ENCODE results near the gene TDRD10. TPM values are rescaled to one million over a fixed set of nuclear protein-coding genes. Genes with fewer than 3 reads are reported as not detected.

TDRD10 gene
- total RNA-seq, 1 experiment from 2014 or later, result not detected

- peaks cover 26% of the 10 kb centered on the region for H3K27me3 ChIP-seq (ENCODE audit: low read length)
- ATAC-seq (peak; percentile 16; the same call in 1 of the 2 replicates), DNase-seq (no peak)
- H3K9me3 ChIP-seq (ENCODE audit: low read length), result no peaks in the 10 kb centered on the region
- CTCF ChIA-PET, result interaction anchor here (1.2 kb wide), 1 partner anchor 9 kb away, joined by 5 read pairs; no protein-coding TSS in a partner anchor
- H3K4me2 ChIP-seq (ENCODE audit: low read length), result peak overlapping the region; percentile 25; the same call in 1 of the 2 replicates
- H3K4me3 ChIP-seq (ENCODE audit: low read length), result no peak overlapping the region
- H3K36me3 ChIP-seq (ENCODE audit: low read depth, low read length), result no peaks in the 10 kb centered on the region
- H3K27ac ChIP-seq (ENCODE audit: low read length), result no peak overlapping the region
- no peaks in the 10 kb centered on the region for H3F3A ChIP-seq (ENCODE audit: low read length, unreplicated experiment)
- intact Hi-C loops (cut with micrococcal nuclease), result no loop called here
- no peak overlapping the region for H2AFZ ChIP-seq (ENCODE audit: low read length)
- no peaks in the 10 kb centered on the region for H3K79me2 ChIP-seq (ENCODE audit: low read length)
- TF ChIP-seq, protein P1, sequence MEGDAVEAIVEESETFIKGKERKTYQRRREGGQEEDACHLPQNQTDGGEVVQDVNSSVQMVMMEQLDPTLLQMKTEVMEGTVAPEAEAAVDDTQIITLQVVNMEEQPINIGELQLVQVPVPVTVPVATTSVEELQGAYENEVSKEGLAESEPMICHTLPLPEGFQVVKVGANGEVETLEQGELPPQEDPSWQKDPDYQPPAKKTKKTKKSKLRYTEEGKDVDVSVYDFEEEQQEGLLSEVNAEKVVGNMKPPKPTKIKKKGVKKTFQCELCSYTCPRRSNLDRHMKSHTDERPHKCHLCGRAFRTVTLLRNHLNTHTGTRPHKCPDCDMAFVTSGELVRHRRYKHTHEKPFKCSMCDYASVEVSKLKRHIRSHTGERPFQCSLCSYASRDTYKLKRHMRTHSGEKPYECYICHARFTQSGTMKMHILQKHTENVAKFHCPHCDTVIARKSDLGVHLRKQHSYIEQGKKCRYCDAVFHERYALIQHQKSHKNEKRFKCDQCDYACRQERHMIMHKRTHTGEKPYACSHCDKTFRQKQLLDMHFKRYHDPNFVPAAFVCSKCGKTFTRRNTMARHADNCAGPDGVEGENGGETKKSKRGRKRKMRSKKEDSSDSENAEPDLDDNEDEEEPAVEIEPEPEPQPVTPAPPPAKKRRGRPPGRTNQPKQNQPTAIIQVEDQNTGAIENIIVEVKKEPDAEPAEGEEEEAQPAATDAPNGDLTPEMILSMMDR (conservative IDR thresholded peaks at IDR 0.05; ENCODE audit: low read depth, low read length), result no peak
- no peak for TF ChIP-seq EZH2 (IDR thresholded peaks at IDR 0.05; ENCODE audit: low read length, unreplicated experiment)
- TF ChIP-seq EZH2phosphoT487 (IDR thresholded peaks at IDR 0.05; ENCODE audit: borderline replicate concordance, low read length), result no peak
- POLR2A ChIA-PET (ENCODE audit: unreplicated experiment), result no interaction called here
- H3K9ac ChIP-seq (ENCODE audit: low read length), result no peak overlapping the region
- H3K4me1 ChIP-seq (ENCODE audit: insufficient read depth, low read length), result no peaks in the 10 kb centered on the region
- no TSS peak for BruUV-seq (replicated peaks)
- no peaks in the 10 kb centered on the region; the same call in 1 of the 2 replicates for H3K9me2 ChIP-seq (replicated peaks; ENCODE audit: low read length)
- no peaks in the 10 kb centered on the region for H4K20me1 ChIP-seq (ENCODE audit: low read length)
Observed at GRCh38 chr1:154568157-154568815, 66.3 kb downstream of the TDRD10 start.

GRCh38 chr1:154571244-154571963 lies 69.4 kb downstream of the TDRD10 start:
- intact Hi-C loops (cut with micrococcal nuclease), result no loop called here
- TF ChIP-seq EZH2phosphoT487 (IDR thresholded peaks at IDR 0.05; ENCODE audit: borderline replicate concordance, low read length) (no peak), EZH2 (IDR thresholded peaks at IDR 0.05; ENCODE audit: low read length, unreplicated experiment) (no peak)
- TF ChIP-seq, protein P1 (conservative IDR thresholded peaks at IDR 0.05; ENCODE audit: low read depth, low read length), result no peak
- H3K9me2 ChIP-seq (replicated peaks; ENCODE audit: low read length), result no peaks in the 10 kb centered on the region; the same call in 1 of the 2 replicates
- H2AFZ ChIP-seq (ENCODE audit: low read length), result no peak overlapping the region
- no peaks in the 10 kb centered on the region for H3K9me3 ChIP-seq (ENCODE audit: low read length)
- no peak overlapping the region for H3K27ac ChIP-seq (ENCODE audit: low read length)
- H3K79me2 ChIP-seq (ENCODE audit: low read length), result no peaks in the 10 kb centered on the region
- POLR2A ChIA-PET (ENCODE audit: unreplicated experiment), result no interaction called here
- H3K4me1 ChIP-seq (ENCODE audit: insufficient read depth, low read length), result no peaks in the 10 kb centered on the region
- H3K4me2 ChIP-seq (ENCODE audit: low read length), result no peak overlapping the region
- no peak for ATAC-seq
- H3F3A ChIP-seq (ENCODE audit: low read length, unreplicated experiment), result no peaks in the 10 kb centered on the region
- no peak overlapping the region for H3K9ac ChIP-seq (ENCODE audit: low read length)
- no peak overlapping the region for H3K4me3 ChIP-seq (ENCODE audit: low read length)
- CTCF ChIA-PET, result no interaction called here
- H4K20me1 ChIP-seq (ENCODE audit: low read length), result no peaks in the 10 kb centered on the region
- BruUV-seq (replicated peaks), result no TSS peak
- no peak for DNase-seq
- no peaks in the 10 kb centered on the region for H3K36me3 ChIP-seq (ENCODE audit: low read depth, low read length)
- H3K27me3 ChIP-seq (ENCODE audit: low read length), result peaks cover 13% of the 10 kb centered on the region

DNA sequence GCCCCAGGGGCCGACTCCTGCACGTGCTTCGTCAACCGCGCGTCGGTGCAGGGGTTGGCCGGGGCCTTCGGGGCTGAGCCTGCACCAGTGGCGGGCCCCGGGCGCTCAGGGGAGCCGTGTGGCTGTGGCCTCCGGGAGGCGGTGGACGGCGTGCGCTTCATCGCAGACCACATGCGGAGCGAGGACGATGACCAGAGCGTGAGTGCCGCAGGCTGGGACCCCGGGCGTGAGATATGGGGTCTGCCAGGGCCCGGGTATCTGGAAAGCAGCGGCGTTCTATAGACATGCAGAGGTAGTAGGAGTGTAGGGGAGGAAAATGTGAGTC lies 69.9 kb downstream of the TDRD10 start:
- DNase-seq (no peak), ATAC-seq (no peak)
- Histone ChIP-seq H3K4me1 (ENCODE audit: insufficient read depth, low read length) (no peaks in the 10 kb centered on the region), H3K9ac (ENCODE audit: low read length) (no peak overlapping the region), H3K9me3 (ENCODE audit: low read length) (no peaks in the 10 kb centered on the region), H3K4me2 (ENCODE audit: low read length) (no peak overlapping the region), H3K4me3 (ENCODE audit: low read length) (no peak overlapping the region), H2AFZ (ENCODE audit: low read length) (no peak overlapping the region), H3K36me3 (ENCODE audit: low read depth, low read length) (no peaks in the 10 kb centered on the region), H3K79me2 (ENCODE audit: low read length) (no peaks in the 10 kb centered on the region), H3K9me2 (replicated peaks; ENCODE audit: low read length) (no peaks in the 10 kb centered on the region), H3K27ac (ENCODE audit: low read length) (no peak overlapping the region), H4K20me1 (ENCODE audit: low read length) (no peaks in the 10 kb centered on the region), H3K27me3 (ENCODE audit: low read length) (peaks cover 8% of the 10 kb centered on the region), H3F3A (ENCODE audit: low read length, unreplicated experiment) (no peaks in the 10 kb centered on the region)
- CTCF ChIA-PET, result no interaction called here
- TF ChIP-seq EZH2 (IDR thresholded peaks at IDR 0.05; ENCODE audit: low read length, unreplicated experiment) (no peak), EZH2phosphoT487 (IDR thresholded peaks at IDR 0.05; ENCODE audit: borderline replicate concordance, low read length) (no peak)
- TF ChIP-seq, protein P1 (conservative IDR thresholded peaks at IDR 0.05; ENCODE audit: low read depth, low read length), result no peak
- BruUV-seq (replicated peaks), result no TSS peak
- intact Hi-C loops (cut with micrococcal nuclease), result no loop called here
- POLR2A ChIA-PET (ENCODE audit: unreplicated experiment), result no interaction called here
